Neural cell (in vitro differentiated cells): ENCODE measurements around the gene APBA1. TPM values are rescaled to one million over a fixed set of nuclear protein-coding genes. Genes with fewer than 3 reads are reported as not detected.

Experiments
- H2AFZ ChIP-seq: fragments of 200-600, 300-800 bp; sonication (generic), shearing (Covaris generic); 2 replicates; pipeline ENCODE4 v1.6.0; 2014; ENCODE audit warnings: low read depth, mild to moderate bottlenecking, antibody characterized with exemption, low read length, moderate library complexity
- H3F3A ChIP-seq: fragments of 200-600 bp; shearing (Covaris generic); 2 replicates; pipeline ENCODE4 v1.6.1; 2016; ENCODE audit warnings: mild to moderate bottlenecking, moderate library complexity, mixed read lengths, antibody characterized with exemption, low read length; ENCODE audit not compliant: insufficient read depth, poor library complexity, severe bottlenecking
- H3K27ac ChIP-seq: fragments of 200-600, 300-800 bp; sonication (generic), shearing (Covaris generic); 2 replicates; pipeline ENCODE4 v1.5.1; 2014; ENCODE audit warnings: mild to moderate bottlenecking, low read length, moderate library complexity
- H3K27me3 ChIP-seq: fragments of 300-800, 200-600 bp; sonication (generic), shearing (Covaris generic); 2 replicates; pipeline ENCODE4 v1.6.0; 2014; ENCODE audit warnings: mild to moderate bottlenecking, low read depth, low read length, moderate library complexity; ENCODE audit not compliant: insufficient read depth
- H3K36me3 ChIP-seq: fragments of 300-800, 200-600 bp; sonication (generic), shearing (Covaris generic); 2 replicates; pipeline ENCODE4 v1.5.1; 2014; ENCODE audit warnings: mild to moderate bottlenecking, antibody characterized with exemption, low read length, moderate library complexity; ENCODE audit not compliant: insufficient read depth
- H3K4me2 ChIP-seq: fragments of 300-800, 200-600 bp; sonication (generic), shearing (Covaris generic); 2 replicates; pipeline ENCODE4 v1.6.0; 2014; ENCODE audit warnings: mild to moderate bottlenecking, low read length
- H3K4me3 ChIP-seq: fragments of 300-800, 200-600 bp; sonication (generic), shearing (Covaris generic); 2 replicates; pipeline ENCODE4 v1.5.1; 2014; ENCODE audit warnings: mild to moderate bottlenecking, low read length, moderate library complexity
- H3K79me2 ChIP-seq: fragments of 200-600 bp; shearing (Covaris generic); replicated peaks from 2 replicates; pipeline ENCODE4 v1.6.0; 2014; ENCODE audit warnings: mild to moderate bottlenecking, low read length, moderate library complexity; ENCODE audit not compliant: insufficient read depth
- H3K9ac ChIP-seq: fragments of 300-800, 200-600 bp; sonication (generic), shearing (Covaris generic); 2 replicates; pipeline ENCODE4 v1.6.1; 2016; ENCODE audit warnings: mild to moderate bottlenecking, low read length, mixed read lengths
- H3K9me2 ChIP-seq: fragments of 200-600 bp; shearing (Covaris generic); 2 replicates; pipeline ENCODE4 v1.6.1; 2016; ENCODE audit warnings: mild to moderate bottlenecking, low read length, mixed read lengths; ENCODE audit not compliant: insufficient read depth
- H3K9me3 ChIP-seq: fragments of 200-600, 300-800 bp; sonication (generic), shearing (Covaris generic); 2 replicates; pipeline ENCODE4 v1.6.1; 2016; ENCODE audit warnings: mild to moderate bottlenecking, mixed run types, low read length, moderate library complexity, mixed read lengths
- H4K20me1 ChIP-seq: fragments of 200-600 bp; shearing (Covaris generic); 2 replicates; pipeline ENCODE4 v1.6.1; 2016; ENCODE audit warnings: mild to moderate bottlenecking, mixed run types; ENCODE audit not compliant: insufficient read depth
- EP300 ChIP-seq: fragments of 450-650 bp; conservative IDR thresholded peaks from 2 replicates; pipeline ENCODE4 v1.6.1; 2014; ENCODE audit warnings: antibody characterized with exemption, mild to moderate bottlenecking, moderate library complexity; ENCODE audit not compliant: poor library complexity, severe bottlenecking
- EZH2 ChIP-seq: fragments of 200-600, 300-800 bp; shearing (Covaris generic), sonication (generic); IDR thresholded peaks from 2 replicates; pipeline ENCODE4 v1.6.1; 2014; ENCODE audit warnings: antibody characterized with exemption, low read length, borderline replicate concordance, mild to moderate bottlenecking; ENCODE audit not compliant: insufficient read depth, poor library complexity, severe bottlenecking
- MXI1 ChIP-seq: fragments of 450-650 bp; conservative IDR thresholded peaks from 2 replicates; pipeline ENCODE4 v1.6.1; 2014; ENCODE audit warnings: antibody characterized with exemption, mild to moderate bottlenecking; ENCODE audit not compliant: poor library complexity, severe bottlenecking
- POLR2AphosphoS5 ChIP-seq: IDR thresholded peaks from 2 replicates; pipeline ENCODE4 v1.6.1; 2012
- RAD21 ChIP-seq: fragments of 450-650 bp; conservative IDR thresholded peaks from 2 replicates; pipeline ENCODE4 v1.6.1; 2014; ENCODE audit warnings: antibody characterized with exemption, mild to moderate bottlenecking, moderate library complexity
- SMC3 ChIP-seq: fragments of 450-650 bp; conservative IDR thresholded peaks from 2 replicates; pipeline ENCODE4 v1.6.1; 2014; ENCODE audit warnings: antibody characterized with exemption, mild to moderate bottlenecking, moderate library complexity; ENCODE audit not compliant: poor library complexity
- TAF1 ChIP-seq: IDR thresholded peaks from 2 replicates; pipeline ENCODE4 v1.6.1; 2012; ENCODE audit warnings: low read depth
- polyA plus RNA-seq: library from polyadenylated mRNA; depleted of rRNA; stranded (reverse); fragments of >200 nt; gene quantifications from 2 replicates; pipeline ENCODE4 v1.2.3, GENCODE V29; 2014
- TF ChIP-seq, protein P1 (sequence below): IDR thresholded peaks from 2 replicates; pipeline ENCODE4 v1.6.1; 2012; ENCODE audit warnings: borderline replicate concordance
- TF ChIP-seq, protein P2 (sequence below): fragments of 450-650 bp; IDR thresholded peaks from 2 replicates; pipeline ENCODE4 v1.5.1; 2014; ENCODE audit warnings: antibody characterized with exemption, mild to moderate bottlenecking, moderate library complexity; ENCODE audit not compliant: poor library complexity, severe bottlenecking

APBA1 gene
- polyA plus RNA-seq, 1 donor from 2014 or later, result 10.9 TPM

- H4K20me1 ChIP-seq, result no peaks in the 10 kb centered on the region
- no peaks in the 10 kb centered on the region for H3K27me3 ChIP-seq
- no peaks in the 10 kb centered on the region for H3K36me3 ChIP-seq
- no peaks in the 10 kb centered on the region for H3F3A ChIP-seq
- H3K9me3 ChIP-seq, result no peaks in the 10 kb centered on the region
- H3K9ac ChIP-seq, result no peak overlapping the region
- TF ChIP-seq RAD21 (no peak), EZH2 (no peak), TAF1 (no peak), SMC3 (no peak), POLR2AphosphoS5 (no peak), EP300 (no peak), MXI1 (no peak)
- TF ChIP-seq, protein P1, sequence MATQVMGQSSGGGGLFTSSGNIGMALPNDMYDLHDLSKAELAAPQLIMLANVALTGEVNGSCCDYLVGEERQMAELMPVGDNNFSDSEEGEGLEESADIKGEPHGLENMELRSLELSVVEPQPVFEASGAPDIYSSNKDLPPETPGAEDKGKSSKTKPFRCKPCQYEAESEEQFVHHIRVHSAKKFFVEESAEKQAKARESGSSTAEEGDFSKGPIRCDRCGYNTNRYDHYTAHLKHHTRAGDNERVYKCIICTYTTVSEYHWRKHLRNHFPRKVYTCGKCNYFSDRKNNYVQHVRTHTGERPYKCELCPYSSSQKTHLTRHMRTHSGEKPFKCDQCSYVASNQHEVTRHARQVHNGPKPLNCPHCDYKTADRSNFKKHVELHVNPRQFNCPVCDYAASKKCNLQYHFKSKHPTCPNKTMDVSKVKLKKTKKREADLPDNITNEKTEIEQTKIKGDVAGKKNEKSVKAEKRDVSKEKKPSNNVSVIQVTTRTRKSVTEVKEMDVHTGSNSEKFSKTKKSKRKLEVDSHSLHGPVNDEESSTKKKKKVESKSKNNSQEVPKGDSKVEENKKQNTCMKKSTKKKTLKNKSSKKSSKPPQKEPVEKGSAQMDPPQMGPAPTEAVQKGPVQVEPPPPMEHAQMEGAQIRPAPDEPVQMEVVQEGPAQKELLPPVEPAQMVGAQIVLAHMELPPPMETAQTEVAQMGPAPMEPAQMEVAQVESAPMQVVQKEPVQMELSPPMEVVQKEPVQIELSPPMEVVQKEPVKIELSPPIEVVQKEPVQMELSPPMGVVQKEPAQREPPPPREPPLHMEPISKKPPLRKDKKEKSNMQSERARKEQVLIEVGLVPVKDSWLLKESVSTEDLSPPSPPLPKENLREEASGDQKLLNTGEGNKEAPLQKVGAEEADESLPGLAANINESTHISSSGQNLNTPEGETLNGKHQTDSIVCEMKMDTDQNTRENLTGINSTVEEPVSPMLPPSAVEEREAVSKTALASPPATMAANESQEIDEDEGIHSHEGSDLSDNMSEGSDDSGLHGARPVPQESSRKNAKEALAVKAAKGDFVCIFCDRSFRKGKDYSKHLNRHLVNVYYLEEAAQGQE, result no peak
- TF ChIP-seq, protein P2, sequence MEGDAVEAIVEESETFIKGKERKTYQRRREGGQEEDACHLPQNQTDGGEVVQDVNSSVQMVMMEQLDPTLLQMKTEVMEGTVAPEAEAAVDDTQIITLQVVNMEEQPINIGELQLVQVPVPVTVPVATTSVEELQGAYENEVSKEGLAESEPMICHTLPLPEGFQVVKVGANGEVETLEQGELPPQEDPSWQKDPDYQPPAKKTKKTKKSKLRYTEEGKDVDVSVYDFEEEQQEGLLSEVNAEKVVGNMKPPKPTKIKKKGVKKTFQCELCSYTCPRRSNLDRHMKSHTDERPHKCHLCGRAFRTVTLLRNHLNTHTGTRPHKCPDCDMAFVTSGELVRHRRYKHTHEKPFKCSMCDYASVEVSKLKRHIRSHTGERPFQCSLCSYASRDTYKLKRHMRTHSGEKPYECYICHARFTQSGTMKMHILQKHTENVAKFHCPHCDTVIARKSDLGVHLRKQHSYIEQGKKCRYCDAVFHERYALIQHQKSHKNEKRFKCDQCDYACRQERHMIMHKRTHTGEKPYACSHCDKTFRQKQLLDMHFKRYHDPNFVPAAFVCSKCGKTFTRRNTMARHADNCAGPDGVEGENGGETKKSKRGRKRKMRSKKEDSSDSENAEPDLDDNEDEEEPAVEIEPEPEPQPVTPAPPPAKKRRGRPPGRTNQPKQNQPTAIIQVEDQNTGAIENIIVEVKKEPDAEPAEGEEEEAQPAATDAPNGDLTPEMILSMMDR, result no peak
- no peaks in the 10 kb centered on the region for H3K79me2 ChIP-seq
- no peak overlapping the region for H2AFZ ChIP-seq
- H3K9me2 ChIP-seq, result no peaks in the 10 kb centered on the region
- no peak overlapping the region for H3K4me2 ChIP-seq
- no peak overlapping the region for H3K4me3 ChIP-seq
- no peak overlapping the region for H3K27ac ChIP-seq
These were observed 178.0 kb downstream of the APBA1 start for GRCh38 chr9:69494208-69494607.

- Histone ChIP-seq H2AFZ (no peak overlapping the region), H4K20me1 (no peaks in the 10 kb centered on the region), H3K9ac (no peak overlapping the region), H3K4me2 (no peak overlapping the region), H3K4me3 (no peak overlapping the region), H3K27ac (no peak overlapping the region), H3K36me3 (no peaks in the 10 kb centered on the region), H3F3A (no peaks in the 10 kb centered on the region), H3K27me3 (no peaks in the 10 kb centered on the region), H3K9me3 (peaks cover 2% of the 10 kb centered on the region), H3K79me2 (no peaks in the 10 kb centered on the region), H3K9me2 (no peaks in the 10 kb centered on the region)
- TF ChIP-seq, protein P2, result no peak
- TF ChIP-seq RAD21, result no peak
These were observed 185.7 kb downstream of the APBA1 start for GRCh38 chr9:69486498-69486897.
